GM21390 (cell line): Measurements from ENCODE around the gene CNGB1.
"Not testable (repeated sequence)": the region's sequence is repeated elsewhere in the genome, so short reads cannot be mapped to it uniquely, and the experiment has no call there.

Source experiments
- ATAC-seq: cut with Tn5 transposase; IDR thresholded peaks from one replicate; pipeline ENCODE4 v1.9.1; 2021; ENCODE audit not compliant: unreplicated experiment

CNGB1 gene

DNA sequence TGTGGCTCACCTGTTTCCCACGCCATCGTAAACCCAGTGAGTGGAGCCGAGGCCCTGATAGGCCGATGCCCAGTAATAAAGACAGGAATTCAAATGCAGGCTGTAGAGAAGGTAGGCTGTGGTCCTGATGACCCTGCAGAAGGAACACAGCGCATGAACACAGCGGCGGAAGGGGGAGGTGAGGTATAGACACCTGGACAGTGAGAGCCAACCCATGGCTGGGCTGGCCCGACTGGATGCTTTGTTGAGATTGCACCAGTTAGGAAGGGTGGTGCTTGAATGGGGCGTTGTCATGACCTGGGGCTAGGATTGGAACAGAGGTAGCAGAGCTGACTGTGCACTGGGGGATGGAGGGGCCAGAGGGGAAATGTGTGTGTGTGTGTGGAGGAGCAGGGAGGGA, 59.2 kb downstream of the CNGB1 start:
- no peak for ATAC-seq

GRCh38 chr16:57910696-57911095, 60.2 kb downstream of the CNGB1 start:
- no peak for ATAC-seq

GRCh38 chr16:57908409-57908987, 62.4 kb downstream of the CNGB1 start:
- ATAC-seq = no peak

DNA sequence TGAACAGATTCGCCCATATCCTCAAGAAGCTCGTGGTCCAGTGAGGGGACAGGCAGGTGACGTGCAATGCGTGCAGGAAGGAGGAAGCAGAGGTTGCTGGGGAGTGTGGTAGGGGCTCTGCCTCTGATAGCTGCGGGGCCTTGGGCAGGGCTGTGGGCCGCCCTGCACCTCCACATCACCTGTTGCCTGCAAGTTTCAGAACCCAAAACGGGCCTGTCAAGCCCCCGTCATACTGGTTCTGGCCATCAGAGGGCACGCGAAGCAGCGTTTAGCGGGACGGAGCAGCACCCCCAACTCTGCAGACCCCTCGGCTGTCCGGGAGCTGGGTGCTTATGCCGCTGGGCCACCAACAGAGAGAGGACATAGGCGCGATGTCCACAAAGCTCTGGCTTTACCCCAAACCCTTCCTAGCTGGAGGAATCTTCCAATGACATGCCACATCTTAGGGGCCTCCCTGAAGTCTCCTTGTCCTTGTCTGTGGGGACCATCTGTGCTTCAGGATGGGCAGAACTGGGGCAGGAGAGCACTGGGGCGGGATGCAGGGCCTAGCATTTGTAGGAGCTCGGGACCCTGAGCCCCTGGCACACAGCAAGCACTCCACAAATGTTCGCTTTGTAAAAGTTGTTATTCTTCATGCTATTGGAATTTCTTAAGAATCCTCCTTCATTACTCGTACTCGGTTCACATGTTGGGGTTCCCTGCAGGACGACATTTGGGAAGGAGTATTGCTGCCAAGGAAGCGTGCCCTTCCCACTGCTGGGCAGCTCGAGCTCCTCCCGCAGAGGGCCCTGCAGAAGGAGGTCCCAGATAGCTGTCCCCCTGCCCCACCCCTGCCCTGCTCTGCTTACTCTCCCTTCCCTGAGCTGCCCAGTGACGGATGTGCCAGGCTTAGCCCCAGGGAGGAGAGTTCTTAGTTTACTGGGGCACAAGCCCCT, 64.3 kb downstream of the CNGB1 start:
- no peak for ATAC-seq

GRCh38 chr16:57904101-57904500, 66.8 kb downstream of the CNGB1 start:
- ATAC-seq = no peak

- no peak for ATAC-seq
Observed at GRCh38 chr16:57903656-57904055, 67.3 kb downstream of the CNGB1 start.

GRCh38 chr16:57901480-57902069, 69.4 kb downstream of the CNGB1 start:
- ATAC-seq = no peak

DNA sequence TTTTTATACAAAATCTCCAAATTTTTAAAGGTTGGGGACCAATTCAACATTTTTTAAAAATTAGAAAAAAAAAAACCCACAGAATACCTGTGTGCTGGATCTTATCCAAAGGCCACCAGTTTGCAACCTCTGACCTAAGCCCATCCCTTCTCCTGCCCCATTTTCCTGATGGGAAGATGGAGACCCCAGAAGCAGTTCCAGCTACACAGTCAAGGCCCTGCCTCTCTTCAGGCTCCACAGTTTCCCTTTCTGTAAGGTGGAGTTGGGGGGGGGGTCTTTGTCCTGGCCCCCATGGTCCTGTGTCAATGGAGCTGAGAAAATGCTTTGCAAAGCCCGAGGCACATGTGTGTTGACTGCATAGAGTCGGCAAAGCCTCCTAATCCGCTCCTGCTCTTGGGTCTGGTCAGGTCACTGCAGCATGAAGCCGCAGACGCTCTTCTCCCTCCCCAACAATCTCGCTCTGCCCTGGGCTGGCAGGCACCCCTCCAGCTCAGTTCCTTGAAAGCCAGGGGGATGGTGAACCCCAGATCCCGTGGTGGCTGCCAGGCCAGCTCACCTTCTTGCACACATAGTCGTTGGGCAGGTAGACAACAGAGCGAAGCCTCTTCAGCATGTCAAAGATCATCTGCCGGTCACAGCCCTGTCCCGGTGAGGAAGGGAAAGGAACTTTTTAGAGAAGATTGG, 70.0 kb downstream of the CNGB1 start:
- ATAC-seq = no peak

- no peak for ATAC-seq
Observed at GRCh38 chr16:57899771-57900661, 70.9 kb downstream of the CNGB1 start.

DNA sequence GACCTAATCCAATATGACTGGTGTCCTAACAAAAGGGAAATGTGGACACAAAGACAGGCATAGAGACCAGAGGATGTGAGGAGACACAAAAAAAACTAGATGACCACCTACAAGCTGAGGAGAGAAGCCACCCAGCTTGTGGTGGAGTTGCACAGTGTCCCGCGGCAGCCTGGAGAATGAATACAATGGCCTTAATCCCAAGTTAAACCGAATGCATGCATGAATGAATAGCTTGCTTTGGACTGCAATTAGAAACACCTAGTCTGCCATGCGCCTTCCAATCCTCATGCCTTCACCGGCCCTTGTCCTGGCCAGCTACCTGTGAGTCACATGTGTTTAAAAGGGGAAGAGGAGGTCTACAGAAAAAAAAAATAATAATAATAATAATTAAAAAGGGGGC, 72.0 kb downstream of the CNGB1 start:
- no peak for ATAC-seq

DNA sequence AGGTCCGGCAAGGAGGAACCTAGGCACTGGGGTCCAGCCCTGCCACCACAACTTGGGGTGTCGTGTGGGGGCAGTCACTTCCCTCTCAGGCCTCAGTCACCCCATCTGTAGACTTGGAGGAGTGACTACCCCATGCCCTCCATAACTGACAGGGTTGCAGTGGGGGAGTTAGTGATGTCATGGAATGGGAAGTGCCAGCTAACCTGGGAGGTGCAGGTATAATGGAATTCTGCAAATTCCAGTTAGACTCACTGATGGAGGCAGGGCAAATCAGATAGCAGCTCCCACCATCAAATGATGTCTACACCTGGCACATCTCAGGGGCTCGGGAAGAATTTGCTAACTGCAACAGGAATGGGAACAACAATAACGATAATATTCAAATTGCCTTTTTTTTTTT, 72.9 kb downstream of the CNGB1 start:
- ATAC-seq = no peak

- no peak for ATAC-seq
Observed at GRCh38 chr16:57897053-57897784, 73.7 kb downstream of the CNGB1 start.

GRCh38 chr16:57895081-57895547, 75.8 kb downstream of the CNGB1 start:
- ATAC-seq = not testable (repeated sequence)

- ATAC-seq = no peak
Observed at GRCh38 chr16:57894390-57895080, 76.4 kb downstream of the CNGB1 start.

DNA sequence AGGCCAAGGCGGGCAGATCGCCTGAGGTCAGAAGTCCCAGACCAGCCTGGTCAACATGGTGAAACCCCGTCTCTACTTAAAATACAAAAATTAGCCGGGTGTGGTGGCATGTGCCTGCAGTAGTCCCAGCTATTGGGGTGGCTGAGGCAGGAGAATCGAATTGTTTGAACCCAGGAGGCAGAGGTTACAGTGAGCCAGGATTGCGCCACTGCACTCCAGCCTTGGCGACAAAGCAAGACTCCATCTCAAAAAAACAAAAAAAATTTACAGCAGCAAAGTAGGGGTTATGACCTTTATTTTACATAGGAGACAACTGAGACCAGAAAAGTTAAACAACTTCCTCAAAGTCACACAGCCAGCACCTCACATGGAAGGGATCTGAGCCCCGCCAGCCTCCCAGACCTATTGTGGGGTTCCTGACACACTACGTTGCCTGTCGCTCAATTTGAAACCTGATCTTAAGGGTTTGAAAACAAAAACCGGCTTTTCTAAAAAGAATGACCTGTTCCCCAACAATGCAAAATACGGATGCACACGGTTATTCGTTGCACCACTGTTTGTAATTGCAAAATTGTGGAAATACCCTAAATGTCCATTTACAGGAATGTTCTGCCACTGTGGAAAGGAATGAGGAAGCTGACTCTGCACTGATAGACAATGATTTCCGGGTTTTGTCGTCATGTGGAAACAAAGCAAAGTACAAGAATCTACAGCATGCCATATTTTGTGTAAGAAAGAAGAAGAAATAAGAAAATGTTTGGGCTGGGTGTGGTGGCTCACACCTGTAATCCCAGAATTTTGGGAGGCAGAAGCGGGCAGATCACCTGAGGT, 77.2 kb downstream of the CNGB1 start:
- ATAC-seq = no peak

- no peak for ATAC-seq
Observed at GRCh38 chr16:57893217-57893558, 77.7 kb downstream of the CNGB1 start.

DNA sequence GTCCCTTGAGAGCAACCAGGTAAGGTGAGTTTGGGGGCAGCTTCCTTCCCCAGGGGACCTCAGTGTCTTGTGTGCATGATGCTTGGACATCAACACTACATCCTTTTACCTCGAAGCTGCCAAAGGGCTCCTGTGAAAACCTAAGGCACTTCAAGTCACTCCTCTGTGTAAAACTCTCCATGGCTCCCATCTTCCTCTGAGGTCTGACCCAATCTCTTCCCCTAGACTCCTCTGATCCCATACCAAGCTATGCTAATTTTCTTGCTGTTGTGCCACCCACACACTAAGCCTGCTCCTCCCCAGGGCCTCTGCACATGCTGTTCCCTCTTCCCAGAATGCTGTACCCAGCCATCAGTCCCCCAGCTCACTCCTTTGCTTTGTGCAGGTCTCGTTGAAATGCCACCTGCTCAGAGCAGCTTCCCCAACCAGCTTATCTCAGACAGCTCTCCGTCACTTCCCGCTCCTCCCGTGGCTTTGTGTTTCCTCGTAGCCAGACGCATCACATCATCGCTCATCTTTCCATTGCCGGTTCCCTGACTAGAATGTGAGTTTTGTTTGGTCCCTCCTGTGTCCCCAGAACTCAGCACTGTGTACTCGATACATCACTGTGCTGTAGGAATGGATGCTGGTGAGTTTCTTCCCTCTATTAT, 78.4 kb downstream of the CNGB1 start:
- ATAC-seq = no peak

DNA sequence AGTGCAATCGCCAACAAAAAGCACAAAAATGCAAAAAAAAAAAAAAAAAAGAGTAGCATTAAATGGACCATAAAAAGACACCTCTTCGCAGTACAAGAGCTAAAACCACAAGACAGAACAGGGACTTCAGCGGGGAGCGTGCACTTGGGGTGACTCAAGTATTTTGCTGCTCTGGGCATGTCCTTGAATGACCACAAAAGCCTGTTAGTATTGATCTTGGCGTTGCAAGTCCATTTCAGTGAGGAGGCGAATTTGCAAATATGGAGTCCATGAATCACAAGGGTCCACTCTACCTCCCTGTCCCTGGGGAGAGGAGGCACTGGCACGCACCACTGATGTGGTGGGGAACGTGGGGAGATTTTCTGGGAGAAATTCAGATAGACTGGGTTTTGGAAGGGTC, 78.9 kb downstream of the CNGB1 start:
- ATAC-seq = no peak
